ENCODE results near the gene KASH5.

- TF ChIP-seq EZH2phosphoT487 (IDR thresholded peaks at IDR 0.05; ENCODE audit: borderline replicate concordance, low read depth, low read length) (no peak), CTCF (conservative IDR thresholded peaks at IDR 0.05; ENCODE audit: low read length) (no peak)
These were observed 67.7 kb downstream of the KASH5 start for GRCh38 chr19:49455773-49456172.

All from OCI-LY7 (cell line).